Measurements from ENCODE around the gene MOGAT1. TPM values are rescaled to one million over a fixed set of nuclear protein-coding genes. Genes with fewer than 3 reads are reported as not detected.
A peak's percentile ranks its signal among the peaks of the same experiment; 100 is the strongest.

Gene MOGAT1
- total RNA-seq, 1 experiment from 2014 or later: not detected

DNA sequence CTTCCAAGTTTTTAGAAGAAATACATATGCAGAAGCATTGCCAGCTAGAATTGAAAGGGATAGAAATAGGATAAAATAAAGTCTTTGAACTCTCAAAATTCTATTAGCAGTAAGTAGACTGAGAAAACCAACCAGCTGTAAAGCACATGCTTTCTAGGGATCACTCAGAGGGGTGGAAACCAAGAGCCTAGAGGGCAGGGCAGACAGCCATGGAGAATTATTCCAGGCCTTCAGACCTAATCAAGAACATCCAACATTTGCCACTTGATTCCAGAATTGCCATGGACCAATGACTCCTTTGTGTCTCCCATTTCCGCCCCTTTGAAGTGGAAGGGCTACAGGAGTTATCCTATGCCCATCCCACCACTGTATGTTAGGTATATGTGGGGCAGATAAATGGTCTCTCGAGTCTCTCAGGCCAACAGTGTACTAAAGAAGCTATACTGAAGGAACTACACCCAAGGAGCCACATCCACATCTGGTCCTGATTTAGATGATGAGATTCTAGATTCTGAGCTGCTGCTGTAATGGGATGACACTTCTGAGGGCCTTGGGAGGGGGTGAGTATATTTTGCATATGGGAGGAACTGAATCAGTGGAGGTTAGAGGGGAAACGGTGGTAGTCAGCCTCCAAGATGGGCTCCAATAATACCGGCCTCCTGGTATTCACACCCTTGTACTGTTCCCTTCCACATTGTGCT is 19.6 kb upstream of the MOGAT1 start:
- ChIA-PET CTCF (no interaction called here), POLR2A (ENCODE audit: unreplicated experiment) (no interaction called here)
- H3K4me1 ChIP-seq (ENCODE audit: insufficient read depth, low read length): peaks cover 23% of the 10 kb centered on the region
- H3K9me3 ChIP-seq (ENCODE audit: low read length): no peaks in the 10 kb centered on the region
- no peak overlapping the region for H3K4me3 ChIP-seq (ENCODE audit: low read length)
- DNase-seq: no peak
- no peak for TF ChIP-seq EZH2 (IDR thresholded peaks at IDR 0.05; ENCODE audit: low read length, unreplicated experiment)
- TF ChIP-seq, protein P1, sequence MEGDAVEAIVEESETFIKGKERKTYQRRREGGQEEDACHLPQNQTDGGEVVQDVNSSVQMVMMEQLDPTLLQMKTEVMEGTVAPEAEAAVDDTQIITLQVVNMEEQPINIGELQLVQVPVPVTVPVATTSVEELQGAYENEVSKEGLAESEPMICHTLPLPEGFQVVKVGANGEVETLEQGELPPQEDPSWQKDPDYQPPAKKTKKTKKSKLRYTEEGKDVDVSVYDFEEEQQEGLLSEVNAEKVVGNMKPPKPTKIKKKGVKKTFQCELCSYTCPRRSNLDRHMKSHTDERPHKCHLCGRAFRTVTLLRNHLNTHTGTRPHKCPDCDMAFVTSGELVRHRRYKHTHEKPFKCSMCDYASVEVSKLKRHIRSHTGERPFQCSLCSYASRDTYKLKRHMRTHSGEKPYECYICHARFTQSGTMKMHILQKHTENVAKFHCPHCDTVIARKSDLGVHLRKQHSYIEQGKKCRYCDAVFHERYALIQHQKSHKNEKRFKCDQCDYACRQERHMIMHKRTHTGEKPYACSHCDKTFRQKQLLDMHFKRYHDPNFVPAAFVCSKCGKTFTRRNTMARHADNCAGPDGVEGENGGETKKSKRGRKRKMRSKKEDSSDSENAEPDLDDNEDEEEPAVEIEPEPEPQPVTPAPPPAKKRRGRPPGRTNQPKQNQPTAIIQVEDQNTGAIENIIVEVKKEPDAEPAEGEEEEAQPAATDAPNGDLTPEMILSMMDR (conservative IDR thresholded peaks at IDR 0.05; ENCODE audit: low read depth, low read length): no peak
- no peak for TF ChIP-seq EZH2phosphoT487 (IDR thresholded peaks at IDR 0.05; ENCODE audit: borderline replicate concordance, low read length)
- no peak overlapping the region for H2AFZ ChIP-seq (ENCODE audit: low read length)
- no peaks in the 10 kb centered on the region for H3F3A ChIP-seq (ENCODE audit: low read length, unreplicated experiment)
- no TSS peak for BruUV-seq (replicated peaks)
- H3K79me2 ChIP-seq (ENCODE audit: low read length): peaks cover 78% of the 10 kb centered on the region
- H4K20me1 ChIP-seq (ENCODE audit: low read length): peaks cover 31% of the 10 kb centered on the region; the same call in 1 of the 2 replicates
- H3K27ac ChIP-seq (ENCODE audit: low read length): no peak overlapping the region
- intact Hi-C loops (cut with micrococcal nuclease): no loop called here
- no peak overlapping the region for H3K9ac ChIP-seq (ENCODE audit: low read length)
- H3K36me3 ChIP-seq (ENCODE audit: low read depth, low read length): peaks cover 9% of the 10 kb centered on the region
- H3K27me3 ChIP-seq (ENCODE audit: low read length): no peaks in the 10 kb centered on the region
- no peaks in the 10 kb centered on the region for H3K9me2 ChIP-seq (replicated peaks; ENCODE audit: low read length)
- no peak overlapping the region for H3K4me2 ChIP-seq (ENCODE audit: low read length)
- no peak for ATAC-seq

DNA sequence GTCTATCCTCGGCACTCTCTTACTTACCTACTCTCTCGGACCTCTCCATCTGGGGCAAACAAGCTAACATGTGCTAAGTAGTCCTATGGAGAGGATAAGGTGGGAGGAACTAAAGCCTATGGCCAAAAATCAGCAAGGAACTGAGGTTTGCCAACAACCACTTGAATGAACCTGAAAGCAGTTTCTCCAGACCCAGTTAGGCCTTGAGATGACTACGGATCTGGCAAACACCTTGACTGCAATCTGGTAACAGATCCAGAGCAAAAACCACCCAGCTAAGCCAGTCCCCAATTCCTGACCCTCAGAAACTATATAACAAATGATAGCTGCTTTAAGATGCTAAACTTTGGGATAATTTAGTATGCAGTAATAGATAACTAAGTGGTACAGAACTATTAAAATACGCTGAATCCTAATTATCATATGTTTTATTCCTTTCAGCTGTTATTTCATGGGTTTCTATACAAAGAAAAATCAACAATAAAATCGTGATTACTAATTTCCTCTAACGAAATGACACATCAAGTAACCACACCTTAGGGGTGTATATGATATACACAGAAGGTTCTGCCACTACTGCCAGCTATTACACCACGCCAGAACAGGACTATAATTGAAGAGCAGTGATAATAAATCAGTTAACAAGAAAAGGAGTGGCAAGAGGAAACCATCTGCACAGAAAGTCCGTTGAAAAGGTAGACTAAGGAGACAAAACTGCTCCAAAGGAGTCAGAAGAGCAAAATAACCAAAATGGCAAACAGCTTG is 18.8 kb upstream of the MOGAT1 start:
- H3K9ac ChIP-seq (ENCODE audit: low read length): no peak overlapping the region
- peaks cover 85% of the 10 kb centered on the region for H3K79me2 ChIP-seq (ENCODE audit: low read length)
- ChIA-PET CTCF (no interaction called here), POLR2A (ENCODE audit: unreplicated experiment) (no interaction called here)
- peaks cover 31% of the 10 kb centered on the region; the same call in 1 of the 2 replicates for H4K20me1 ChIP-seq (ENCODE audit: low read length)
- TF ChIP-seq, protein P1 (conservative IDR thresholded peaks at IDR 0.05; ENCODE audit: low read depth, low read length): no peak
- TF ChIP-seq EZH2phosphoT487 (IDR thresholded peaks at IDR 0.05; ENCODE audit: borderline replicate concordance, low read length): no peak
- no peak for TF ChIP-seq EZH2 (IDR thresholded peaks at IDR 0.05; ENCODE audit: low read length, unreplicated experiment)
- ATAC-seq: no peak
- no peaks in the 10 kb centered on the region for H3K27me3 ChIP-seq (ENCODE audit: low read length)
- no peaks in the 10 kb centered on the region for H3K9me3 ChIP-seq (ENCODE audit: low read length)
- no peaks in the 10 kb centered on the region for H3K9me2 ChIP-seq (replicated peaks; ENCODE audit: low read length)
- DNase-seq: no peak
- H3F3A ChIP-seq (ENCODE audit: low read length, unreplicated experiment): no peaks in the 10 kb centered on the region
- no peak overlapping the region for H3K27ac ChIP-seq (ENCODE audit: low read length)
- peaks cover 30% of the 10 kb centered on the region for H3K4me1 ChIP-seq (ENCODE audit: insufficient read depth, low read length)
- intact Hi-C loops (cut with micrococcal nuclease): no loop called here
- H3K36me3 ChIP-seq (ENCODE audit: low read depth, low read length): peaks cover 9% of the 10 kb centered on the region
- peak overlapping the region; percentile 97; the same call in 1 of the 2 replicates for H3K4me3 ChIP-seq (ENCODE audit: low read length)
- BruUV-seq (replicated peaks): no TSS peak
- H3K4me2 ChIP-seq (ENCODE audit: low read length): peak overlapping the region; percentile 98
- no peak overlapping the region for H2AFZ ChIP-seq (ENCODE audit: low read length)

DNA sequence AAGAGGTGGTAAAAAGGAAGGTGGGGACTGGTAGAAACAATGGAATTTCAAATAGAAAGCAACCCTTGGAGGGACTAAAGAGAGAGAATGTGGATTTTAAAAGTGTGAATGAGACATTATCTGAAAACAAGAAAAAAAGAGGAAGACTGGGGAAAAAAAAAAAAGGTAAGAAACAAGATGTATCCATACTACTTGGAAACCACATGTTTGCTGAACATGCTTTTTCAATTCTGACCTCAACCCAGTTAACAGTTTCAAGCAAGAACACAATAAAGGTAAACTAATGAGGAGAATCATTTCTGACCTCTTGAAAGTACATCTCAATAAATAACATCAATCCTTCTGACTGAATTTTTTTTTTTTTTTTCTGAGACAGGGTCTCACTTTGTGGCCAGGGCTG is 18.2 kb upstream of the MOGAT1 start:
- Histone ChIP-seq H3K36me3 (ENCODE audit: low read depth, low read length) (peaks cover 3% of the 10 kb centered on the region), H3F3A (ENCODE audit: low read length, unreplicated experiment) (no peaks in the 10 kb centered on the region), H3K4me3 (ENCODE audit: low read length) (peak overlapping the region; percentile 97; the same call in 1 of the 2 replicates), H3K9me3 (ENCODE audit: low read length) (no peaks in the 10 kb centered on the region), H3K4me2 (ENCODE audit: low read length) (peak overlapping the region; percentile 98), H3K9ac (ENCODE audit: low read length) (no peak overlapping the region), H3K9me2 (replicated peaks; ENCODE audit: low read length) (no peaks in the 10 kb centered on the region), H2AFZ (ENCODE audit: low read length) (no peak overlapping the region), H3K27me3 (ENCODE audit: low read length) (no peaks in the 10 kb centered on the region), H3K79me2 (ENCODE audit: low read length) (peaks cover 82% of the 10 kb centered on the region), H4K20me1 (ENCODE audit: low read length) (peaks cover 31% of the 10 kb centered on the region; the same call in 1 of the 2 replicates), H3K27ac (ENCODE audit: low read length) (no peak overlapping the region), H3K4me1 (ENCODE audit: insufficient read depth, low read length) (peaks cover 30% of the 10 kb centered on the region)
- ChIA-PET POLR2A (ENCODE audit: unreplicated experiment) (no interaction called here), CTCF (no interaction called here)
- no TSS peak for BruUV-seq (replicated peaks)
- TF ChIP-seq EZH2 (IDR thresholded peaks at IDR 0.05; ENCODE audit: low read length, unreplicated experiment): no peak
- TF ChIP-seq EZH2phosphoT487 (IDR thresholded peaks at IDR 0.05; ENCODE audit: borderline replicate concordance, low read length): no peak
- TF ChIP-seq, protein P1 (conservative IDR thresholded peaks at IDR 0.05; ENCODE audit: low read depth, low read length): no peak
- DNase-seq (no peak), ATAC-seq (no peak)
- intact Hi-C loops (cut with micrococcal nuclease): no loop called here
